Fibroblast of pulmonary artery (primary cell): ENCODE data around the gene CALCB.
A peak's percentile ranks its signal among the peaks of the same experiment; 100 is the strongest.
"Not testable (repeated sequence)": the region's sequence is repeated elsewhere in the genome, so short reads cannot be mapped to it uniquely, and the experiment has no call there.

Source experiments
- DNase-seq: peaks from one replicate; pipeline ENCODE4 v3.0.0-alpha.2; 2010; ENCODE audit warnings: low read depth
- H3K4me3 ChIP-seq: replicated peaks from 2 replicates; pipeline ENCODE4 v1.5.1; 2011; ENCODE audit warnings: low read depth, mild to moderate bottlenecking, control low read depth, low read length, moderate library complexity
- CTCF ChIP-seq: IDR thresholded peaks from 2 replicates; pipeline ENCODE4 v1.5.1; 2011; ENCODE audit warnings: mild to moderate bottlenecking, control low read depth, low read length, inconsistent platforms; ENCODE audit errors: missing control alignments

The CALCB gene

GRCh38 chr11:15073361-15074205, at the start of gene CALCB:
Gene CALCB (plus strand): TSS chr11:15073593. CDS start chr11:15074719, 1,126 bp downstream.
- no peak for TF ChIP-seq CTCF
- peak; percentile 17 for DNase-seq

GRCh38 chr11:15027011-15027410, 46.4 kb upstream of the CALCB start:
- no peak for TF ChIP-seq CTCF
- no peak overlapping the region for H3K4me3 ChIP-seq
- no peak for DNase-seq

More at GRCh38 chr11:15073361-15074205, at the start of gene CALCB:
- peak within 1 kb of the TSS; percentile 7 for H3K4me3 ChIP-seq

- no peak for DNase-seq
- no peak for TF ChIP-seq CTCF
- no peak overlapping the region for H3K4me3 ChIP-seq
Observed at GRCh38 chr11:15027956-15028355, 45.4 kb upstream of the CALCB start.

GRCh38 chr11:15028379-15028778, 45.0 kb upstream of the CALCB start:
- no peak overlapping the region for H3K4me3 ChIP-seq
- no peak for DNase-seq
- no peak for TF ChIP-seq CTCF

GRCh38 chr11:15031945-15032344, 41.4 kb upstream of the CALCB start:
- H3K4me3 ChIP-seq, DNase-seq: not testable (repeated sequence)

- no peak for DNase-seq
- no peak for TF ChIP-seq CTCF
- H3K4me3 ChIP-seq = no peak overlapping the region
Observed at GRCh38 chr11:15034687-15035267, 38.6 kb upstream of the CALCB start.

- no peak for TF ChIP-seq CTCF
- no peak overlapping the region for H3K4me3 ChIP-seq
- DNase-seq = no peak
Observed at GRCh38 chr11:15035283-15035682, 38.1 kb upstream of the CALCB start.
